GM21360 (cell line): ENCODE results near the gene BET1L.
"Not testable (repeated sequence)": the region's sequence is repeated elsewhere in the genome, so short reads cannot be mapped to it uniquely, and the experiment has no call there.

Experiments used
- ATAC-seq: cut with Tn5 transposase; IDR thresholded peaks from one replicate; pipeline ENCODE4 v1.9.1; 2021; ENCODE audit warnings: mild to moderate bottlenecking, moderate library complexity; ENCODE audit not compliant: unreplicated experiment

Gene BET1L

GRCh38 chr11:207208-207862, at the start of gene BET1L, which contains the start of gene RIC8A:
TSS of gene BET1L (minus strand) at chr11:207399. CDS start at chr11:207321, 78 bp downstream.
TSS of gene RIC8A (plus strand) at chr11:207708. CDS start at chr11:208855, 1,147 bp downstream.
- peak; percentile 65 for ATAC-seq

GRCh38 chr11:255816-256215, 48.6 kb upstream of the BET1L start:
- no peak for ATAC-seq

- ATAC-seq: no peak
These were observed 48.0 kb upstream of the BET1L start for GRCh38 chr11:255176-255575.

GRCh38 chr11:253886-254270, 46.7 kb upstream of the BET1L start:
- no peak for ATAC-seq

GRCh38 chr11:253160-253885, 46.1 kb upstream of the BET1L start:
- ATAC-seq: no peak

GRCh38 chr11:252666-253065, 45.5 kb upstream of the BET1L start:
- no peak for ATAC-seq

GRCh38 chr11:251550-251949, 44.4 kb upstream of the BET1L start:
- ATAC-seq: no peak

- ATAC-seq: no peak
These were observed 43.6 kb upstream of the BET1L start for GRCh38 chr11:250740-251299.

GRCh38 chr11:250274-250673, 43.1 kb upstream of the BET1L start:
- no peak for ATAC-seq

- no peak for ATAC-seq
These were observed 41.9 kb upstream of the BET1L start for GRCh38 chr11:249062-249461.

GRCh38 chr11:244376-244775, 37.2 kb upstream of the BET1L start:
- ATAC-seq: no peak

GRCh38 chr11:241634-242033, 34.4 kb upstream of the BET1L start:
- ATAC-seq: no peak

- ATAC-seq: no peak
These were observed 33.1 kb upstream of the BET1L start for GRCh38 chr11:240315-240714.

- ATAC-seq: not testable (repeated sequence)
These were observed 31.1 kb upstream of the BET1L start for GRCh38 chr11:238346-238745.

GRCh38 chr11:236774-237767, 29.9 kb upstream of the BET1L start, which contains the start of gene PSMD13:
TSS of gene PSMD13 (plus strand) at chr11:236976. CDS start at chr11:237050, 74 bp downstream.
- peak; percentile 74 for ATAC-seq

GRCh38 chr11:235997-236773, 29.0 kb upstream of the BET1L start, which contains the start of gene SIRT3:
TSS of gene SIRT3 (minus strand) at chr11:236342. CDS start at chr11:236328, 14 bp downstream.
- ATAC-seq: peak; percentile 67

GRCh38 chr11:235609-235996, 28.4 kb upstream of the BET1L start:
- no peak for ATAC-seq

- ATAC-seq: no peak
These were observed 28.0 kb upstream of the BET1L start for GRCh38 chr11:235180-235579.

GRCh38 chr11:232783-233565, 25.8 kb upstream of the BET1L start:
- ATAC-seq: no peak
